Tibial artery (tissue), 4 donors: ENCODE results near the gene SNTG2.

Experiments used
- DNase-seq, 2 donors: peaks; one replicate each; pipeline ENCODE4 v3.0.0-alpha.2; 2019
- H3K27ac ChIP-seq, 2 donors: fragments of 200-600 bp; sonication (generic) in 1 of 2; 1 replicate in 1 of 2; 2 replicates in 1 of 2; pipeline ENCODE4 v1.5.1; 2018 to 2019; ENCODE audit warnings: mild to moderate bottlenecking in 1 of 2
- H3K27me3 ChIP-seq, 2 donors: fragments of 200-600 bp; sonication (generic) in 1 of 2; one replicate each; pipeline versions ENCODE4 v1.5.1 to v1.6.0; 2016 to 2019
- H3K36me3 ChIP-seq, 3 donors: fragments of 200-600 bp; sonication (generic) in 2 of 3; one replicate each; pipeline ENCODE4 v1.5.1; 2016 to 2019; ENCODE audit warnings: mild to moderate bottlenecking in 2 of 3
- H3K4me1 ChIP-seq, 4 donors: fragments of 200-600 bp; sonication (generic) in 2 of 4; 1 replicate in 3 of 4; 2 replicates in 1 of 4; pipeline ENCODE4 v1.5.1; 2016 to 2019
- H3K4me3 ChIP-seq, 2 donors: fragments of 200-600 bp; sonication (generic) in 1 of 2; 1 replicate in 1 of 2; 2 replicates in 1 of 2; pipeline ENCODE4 v1.5.1; 2018 to 2019; ENCODE audit warnings: mild to moderate bottlenecking in 2 of 2
- H3K9me3 ChIP-seq, 3 donors: fragments of 200-600 bp; sonication (generic) in 1 of 3; one replicate each; pipeline ENCODE4 v1.5.1; 2016 to 2019
- CTCF ChIP-seq, 2 experiments: fragments of 200-600 bp in 1 of 2; fragments of 450-650 bp in 1 of 2; IDR thresholded peaks; one replicate each; pipeline ENCODE4 v1.5.1; 2017 to 2019; ENCODE audit warnings: antibody characterized with exemption in 2 of 2, mild to moderate bottlenecking in 1 of 2, moderate library complexity in 1 of 2
- intact Hi-C: fragments of 100-400 bp; cut with DNase I; formaldehyde crosslinking; loops from one replicate; pipeline ENCODE4 v1.15.0; 2023; ENCODE audit warnings: low total_unique reads

SNTG2 gene

GRCh38 chr2:1321321-1321720 is 370.7 kb downstream of the SNTG2 start:
- no peak for DNase-seq
- intact Hi-C loops: no loop called here
- Histone ChIP-seq H3K27ac (no peak overlapping the region), H3K27me3 (peaks cover 0 to 7% of the 10 kb centered on the region in 2 donors), H3K9me3 (no peaks in the 10 kb centered on the region), H3K36me3 (no peaks in the 10 kb centered on the region), H3K4me1 (no peaks in the 10 kb centered on the region), H3K4me3 (no peak overlapping the region)
- no peak for TF ChIP-seq CTCF (IDR thresholded peaks at IDR 0.05)

- TF ChIP-seq CTCF (IDR thresholded peaks at IDR 0.05): no peak
- no peaks in the 10 kb centered on the region for H3K9me3 ChIP-seq
- intact Hi-C loops: no loop called here
- H3K27me3 ChIP-seq: peaks cover 0 to 3% of the 10 kb centered on the region in 2 donors
- no peak overlapping the region for H3K27ac ChIP-seq
- no peaks in the 10 kb centered on the region for H3K36me3 ChIP-seq
- H3K4me1 ChIP-seq: no peaks in the 10 kb centered on the region
- H3K4me3 ChIP-seq: no peak overlapping the region
- no peak for DNase-seq
Measured at GRCh38 chr2:1324884-1325283, 374.2 kb downstream of the SNTG2 start.

GRCh38 chr2:1328684-1329083 is 378.0 kb downstream of the SNTG2 start:
- no peaks in the 10 kb centered on the region for H3K9me3 ChIP-seq
- no peaks in the 10 kb centered on the region for H3K4me1 ChIP-seq
- no peak for TF ChIP-seq CTCF (IDR thresholded peaks at IDR 0.05)
- DNase-seq: no peak
- no peaks in the 10 kb centered on the region for H3K36me3 ChIP-seq
- H3K4me3 ChIP-seq: no peak overlapping the region
- intact Hi-C loops: no loop called here
- H3K27ac ChIP-seq: no peak overlapping the region
- no peaks in the 10 kb centered on the region for H3K27me3 ChIP-seq

- Histone ChIP-seq H3K36me3 (no peaks in the 10 kb centered on the region), H3K4me1 (no peaks in the 10 kb centered on the region), H3K27me3 (no peaks in the 10 kb centered on the region), H3K9me3 (peaks cover 0 to 2% (median 0%) of the 10 kb centered on the region in 3 donors), H3K4me3 (no peak overlapping the region), H3K27ac (no peak overlapping the region)
- intact Hi-C loops: no loop called here
- no peak for DNase-seq
- no peak for TF ChIP-seq CTCF (IDR thresholded peaks at IDR 0.05)
Measured at GRCh38 chr2:1339388-1340140, 388.9 kb downstream of the SNTG2 start.

- H3K9me3 ChIP-seq: peaks cover 0 to 2% (median 0%) of the 10 kb centered on the region in 3 donors
- intact Hi-C loops: no loop called here
- H3K27me3 ChIP-seq: no peaks in the 10 kb centered on the region
- DNase-seq: no peak
- H3K27ac ChIP-seq: no peak overlapping the region
- no peaks in the 10 kb centered on the region for H3K4me1 ChIP-seq
- H3K4me3 ChIP-seq: no peak overlapping the region
- no peaks in the 10 kb centered on the region for H3K36me3 ChIP-seq
- no peak for TF ChIP-seq CTCF (IDR thresholded peaks at IDR 0.05)
Measured at GRCh38 chr2:1340141-1340512, 389.5 kb downstream of the SNTG2 start.
